BJ (cell line): ENCODE measurements around the gene CCDC137. TPM values are rescaled to one million over a fixed set of nuclear protein-coding genes. Genes with fewer than 3 reads are reported as not detected.
"Not testable (repeated sequence)": the region's sequence is repeated elsewhere in the genome, so short reads cannot be mapped to it uniquely, and the experiment has no call there.

Experiments
- CTCF ChIA-PET: fragments of 350-600 bp; formaldehyde crosslinking; extraction: SDS; loops from one replicate; lab custom pipeline; 2021; ENCODE audit warnings: antibody characterized with exemption, inconsistent platforms; lab: Yijun Ruan, JAX
- POLR2A ChIA-PET: fragments of 300-600 bp; sonication (Branson Sonifier 250); formaldehyde crosslinking; extraction: SDS; loops from one replicate; lab custom pipeline; 2021; ENCODE audit warnings: antibody characterized with exemption; lab: Charles Lee
- DNase-seq: peaks from one replicate; pipeline ENCODE4 v3.0.0-alpha.2; 2011; ENCODE audit warnings: low read depth
- H3K27me3 ChIP-seq: 2 replicates; pipeline ENCODE4 v1.6.0; 2011; ENCODE audit warnings: low read length; ENCODE audit not compliant: control insufficient read depth, insufficient read depth
- H3K36me3 ChIP-seq: 2 replicates; pipeline ENCODE4 v1.5.1; 2011; ENCODE audit warnings: low read length; ENCODE audit not compliant: control insufficient read depth, insufficient read depth
- H3K4me3 ChIP-seq: 2 replicates; pipeline ENCODE4 v1.5.1; 2011; ENCODE audit warnings: low read depth, mild to moderate bottlenecking, control low read depth, low read length
- CTCF ChIP-seq: IDR thresholded peaks from 2 replicates; pipeline ENCODE4 v1.5.1; 2011; ENCODE audit warnings: low read depth, mild to moderate bottlenecking, control low read depth, inconsistent platforms, low read length, moderate library complexity; ENCODE audit not compliant: insufficient read depth
- polyA minus RNA-seq: library from RNA; depleted of rRNA, polyadenylated mRNA; stranded (reverse); fragments of >200 nt; gene quantifications from 2 replicates; pipeline ENCODE4 v1.2.3, GENCODE V29; 2011; rRNA and poly(A)+ RNA removed
- polyA plus RNA-seq: library from polyadenylated mRNA; depleted of rRNA; stranded (reverse); fragments of >200 nt; gene quantifications from 2 replicates; pipeline ENCODE4 v1.2.3, GENCODE V29; 2011; rRNA removed

The CCDC137 gene
- polyA plus RNA-seq (10.8 and 10.9 TPM in 2 replicates), polyA minus RNA-seq (2.2 and 2.6 TPM in 2 replicates)

- H3K4me3 ChIP-seq, result peak within 1 kb of the TSS; percentile 87
- H3K36me3 ChIP-seq, result peaks cover 9% of the 10 kb centered on the region
- H3K27me3 ChIP-seq, result no peaks in the 10 kb centered on the region
- no peak for TF ChIP-seq CTCF
- CTCF ChIA-PET, result interaction anchor here (1.1 kb wide), 1 partner anchor 18 kb away, joined by 5 read pairs; no protein-coding TSS in a partner anchor
- peak; percentile 70 for DNase-seq
- POLR2A ChIA-PET, result interaction anchor here (0.6 kb wide), 1 partner anchor 151 kb away, joined by 3 read pairs; no protein-coding TSS in a partner anchor
Observed at GRCh38 chr17:81666342-81667191, at the start of gene CCDC137, which contains the start of gene OXLD1. TSS of gene CCDC137 (plus strand) at chr17:81666737. CDS start at chr17:81666767, 30 bp downstream. TSS of gene OXLD1 (minus strand) at chr17:81666605. CDS start at chr17:81666577, 28 bp downstream.

GRCh38 chr17:81616877-81617276 lies 49.7 kb upstream of the CCDC137 start:
- peaks cover 19% of the 10 kb centered on the region for H3K36me3 ChIP-seq
- POLR2A ChIA-PET, result no interaction called here

GRCh38 chr17:81618307-81618706 lies 48.2 kb upstream of the CCDC137 start:
- CTCF ChIA-PET, POLR2A ChIA-PET, DNase-seq, H3K4me3 ChIP-seq, H3K27me3 ChIP-seq: not testable (repeated sequence)
- H3K36me3 ChIP-seq, result peaks cover 16% of the 10 kb centered on the region

More at GRCh38 chr17:81616877-81617276, 49.7 kb upstream of the CCDC137 start:
- no peak overlapping the region for H3K4me3 ChIP-seq
- DNase-seq, result no peak
- no peaks in the 10 kb centered on the region for H3K27me3 ChIP-seq
- TF ChIP-seq CTCF, result no peak
- CTCF ChIA-PET, result no interaction called here

- POLR2A ChIA-PET, result no interaction called here
- CTCF ChIA-PET, result interaction anchor here (0.5 to 1.3 kb wide), 2 partner anchors 20 to 361 kb away, joined by 3 read pairs; no protein-coding TSS in a partner anchor
- Histone ChIP-seq H3K4me3 (no peak overlapping the region), H3K27me3 (no peaks in the 10 kb centered on the region), H3K36me3 (peaks cover 24% of the 10 kb centered on the region)
- DNase-seq, result no peak
- TF ChIP-seq CTCF, result no peak
Observed at GRCh38 chr17:81621494-81622130, 44.9 kb upstream of the CCDC137 start.

- TF ChIP-seq CTCF, result no peak
- H3K27me3 ChIP-seq, result no peaks in the 10 kb centered on the region
- CTCF ChIA-PET, result interaction anchor here (1.5 kb wide), 1 partner anchor 12 kb away, joined by 3 read pairs; no protein-coding TSS in a partner anchor
- peaks cover 10% of the 10 kb centered on the region for H3K36me3 ChIP-seq
- no peak for DNase-seq
- H3K4me3 ChIP-seq, result no peak overlapping the region
- POLR2A ChIA-PET, result no interaction called here
Observed at GRCh38 chr17:81630274-81630673, 36.3 kb upstream of the CCDC137 start.
